ENCODE measurements around the gene PDZRN3.

DNA sequence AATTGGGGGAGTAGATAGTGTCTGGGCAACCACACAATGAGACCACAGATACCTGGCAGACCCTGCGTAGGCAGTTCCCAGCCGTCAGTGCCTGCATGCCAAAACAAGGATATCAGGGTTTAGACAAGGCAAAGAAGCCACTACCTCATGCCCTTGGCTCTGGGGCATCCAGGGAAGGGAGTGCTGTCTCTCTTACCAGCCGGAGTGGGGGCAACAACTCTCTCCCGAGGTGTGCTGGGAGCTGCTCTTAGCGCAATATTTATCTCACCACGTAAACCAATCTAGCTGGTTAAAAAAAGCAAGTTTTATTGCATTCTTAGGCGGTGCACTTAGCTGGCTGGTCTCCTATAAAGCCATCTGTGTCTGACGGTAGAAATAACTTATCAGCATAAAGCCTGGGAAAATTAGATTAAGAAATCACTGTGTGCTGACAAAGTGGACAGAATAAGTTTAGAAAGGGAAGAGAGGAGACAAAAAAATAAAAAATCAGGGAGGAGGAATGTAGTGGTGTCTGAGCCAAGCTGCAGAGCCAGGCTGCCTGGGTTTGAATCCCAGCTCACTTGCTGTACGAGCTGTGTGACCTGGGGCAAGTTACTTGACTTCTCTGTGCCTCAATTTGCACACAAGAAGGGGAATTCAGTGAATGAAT lies 273.2 kb downstream of the PDZRN3 start:
- TF ChIP-seq, protein P1, sequence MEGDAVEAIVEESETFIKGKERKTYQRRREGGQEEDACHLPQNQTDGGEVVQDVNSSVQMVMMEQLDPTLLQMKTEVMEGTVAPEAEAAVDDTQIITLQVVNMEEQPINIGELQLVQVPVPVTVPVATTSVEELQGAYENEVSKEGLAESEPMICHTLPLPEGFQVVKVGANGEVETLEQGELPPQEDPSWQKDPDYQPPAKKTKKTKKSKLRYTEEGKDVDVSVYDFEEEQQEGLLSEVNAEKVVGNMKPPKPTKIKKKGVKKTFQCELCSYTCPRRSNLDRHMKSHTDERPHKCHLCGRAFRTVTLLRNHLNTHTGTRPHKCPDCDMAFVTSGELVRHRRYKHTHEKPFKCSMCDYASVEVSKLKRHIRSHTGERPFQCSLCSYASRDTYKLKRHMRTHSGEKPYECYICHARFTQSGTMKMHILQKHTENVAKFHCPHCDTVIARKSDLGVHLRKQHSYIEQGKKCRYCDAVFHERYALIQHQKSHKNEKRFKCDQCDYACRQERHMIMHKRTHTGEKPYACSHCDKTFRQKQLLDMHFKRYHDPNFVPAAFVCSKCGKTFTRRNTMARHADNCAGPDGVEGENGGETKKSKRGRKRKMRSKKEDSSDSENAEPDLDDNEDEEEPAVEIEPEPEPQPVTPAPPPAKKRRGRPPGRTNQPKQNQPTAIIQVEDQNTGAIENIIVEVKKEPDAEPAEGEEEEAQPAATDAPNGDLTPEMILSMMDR (conservative IDR thresholded peaks at IDR 0.05 in 1 of 2, IDR thresholded peaks at IDR 0.05 in 1 of 2; ENCODE audit: extremely low read depth in 1 of 2, insufficient read depth in 1 of 2, low read depth in 1 of 2, low read length in 2 of 2): no peak
- no peak for TF ChIP-seq EZH2 (IDR thresholded peaks at IDR 0.05; ENCODE audit: borderline replicate concordance, low read length)

All from mammary epithelial cell (primary cell).